ENCODE results near the gene NR1H3. TPM values are rescaled to one million over a fixed set of nuclear protein-coding genes. Genes with fewer than 3 reads are reported as not detected.

Gene NR1H3
- total RNA-seq, 1 experiment from 2014 or later = 44.8 TPM

GRCh38 chr11:47302853-47303252 lies 45.1 kb downstream of the NR1H3 start:
- Mint-ChIP-seq H3K27ac (ENCODE audit: unreplicated experiment) (no peak overlapping the region), H3K27me3 (ENCODE audit: insufficient read depth, unreplicated experiment) (no peaks in the 10 kb centered on the region), H3K36me3 (ENCODE audit: insufficient read depth, unreplicated experiment) (peaks cover 74% of the 10 kb centered on the region), H3K9me3 (ENCODE audit: unreplicated experiment) (peaks cover 21% of the 10 kb centered on the region), H3K4me1 (ENCODE audit: low read depth, unreplicated experiment) (no peaks in the 10 kb centered on the region), H3K4me3 (ENCODE audit: unreplicated experiment) (no peak overlapping the region)
- ChIA-PET CTCF (interaction anchor here (0.7 kb wide), 1 partner anchor 32 kb away, joined by 3 read pairs; no protein-coding TSS in a partner anchor), POLR2A (no interaction called here)
- peaks cover 8% of the 10 kb centered on the region for H3K9me3 ChIP-seq
- no peak overlapping the region for H3K4me3 ChIP-seq (ENCODE audit: low read depth, low read length)
- no TSS peak for BruUV-seq (replicated peaks)
- no peak for DNase-seq
- no peaks in the 10 kb centered on the region for H3K4me1 ChIP-seq
- peaks cover 4% of the 10 kb centered on the region; the same call in 1 of the 2 replicates for H3K36me3 ChIP-seq (ENCODE audit: control insufficient read depth, insufficient read depth, low read length)
- H3K27me3 ChIP-seq (replicated peaks; ENCODE audit: control insufficient read depth, insufficient read depth, low read length) = no peaks in the 10 kb centered on the region
- intact Hi-C loops (cut with micrococcal nuclease; ENCODE audit: unreplicated experiment) = no loop called here
- TF ChIP-seq CTCF (IDR thresholded peaks at IDR 0.05; ENCODE audit: insufficient read depth in 1 of 2, low read depth in 1 of 2, low read length in 1 of 2, severe bottlenecking in 1 of 2, unreplicated experiment in 1 of 2) = no peak

GRCh38 chr11:47305734-47306483 lies 48.1 kb downstream of the NR1H3 start:
- BruUV-seq (replicated peaks) = no TSS peak
- Mint-ChIP-seq H3K36me3 (ENCODE audit: insufficient read depth, unreplicated experiment) (peaks cover 73% of the 10 kb centered on the region), H3K4me1 (ENCODE audit: low read depth, unreplicated experiment) (no peaks in the 10 kb centered on the region), H3K27me3 (ENCODE audit: insufficient read depth, unreplicated experiment) (no peaks in the 10 kb centered on the region), H3K9me3 (ENCODE audit: unreplicated experiment) (peaks cover 20% of the 10 kb centered on the region), H3K27ac (ENCODE audit: unreplicated experiment) (no peak overlapping the region), H3K4me3 (ENCODE audit: unreplicated experiment) (no peak overlapping the region)
- ChIA-PET CTCF (interaction anchor here (1.8 kb wide), 1 partner anchor 49 kb away, joined by 6 read pairs; no protein-coding TSS in a partner anchor), POLR2A (no interaction called here)
- no peaks in the 10 kb centered on the region for H3K27me3 ChIP-seq (replicated peaks; ENCODE audit: control insufficient read depth, insufficient read depth, low read length)
- H3K9me3 ChIP-seq = no peaks in the 10 kb centered on the region
- H3K4me1 ChIP-seq = no peaks in the 10 kb centered on the region
- no peak for DNase-seq
- no peak for TF ChIP-seq CTCF (IDR thresholded peaks at IDR 0.05; ENCODE audit: insufficient read depth in 1 of 2, low read depth in 1 of 2, low read length in 1 of 2, severe bottlenecking in 1 of 2, unreplicated experiment in 1 of 2)
- H3K4me3 ChIP-seq (ENCODE audit: low read depth, low read length) = no peak overlapping the region
- intact Hi-C loops (cut with micrococcal nuclease; ENCODE audit: unreplicated experiment) = no loop called here
- H3K36me3 ChIP-seq (ENCODE audit: control insufficient read depth, insufficient read depth, low read length) = peaks cover 5% of the 10 kb centered on the region

GRCh38 chr11:47306484-47306844 lies 48.7 kb downstream of the NR1H3 start:
- ChIA-PET POLR2A (no interaction called here), CTCF (interaction anchor here (1.8 kb wide), 1 partner anchor 48 kb away, joined by 6 read pairs; no protein-coding TSS in a partner anchor)
- TF ChIP-seq CTCF (IDR thresholded peaks at IDR 0.05; ENCODE audit: insufficient read depth in 1 of 2, low read depth in 1 of 2, low read length in 1 of 2, severe bottlenecking in 1 of 2, unreplicated experiment in 1 of 2) = no peak
- Mint-ChIP-seq H3K4me1 (ENCODE audit: low read depth, unreplicated experiment) (no peaks in the 10 kb centered on the region), H3K27me3 (ENCODE audit: insufficient read depth, unreplicated experiment) (no peaks in the 10 kb centered on the region), H3K36me3 (ENCODE audit: insufficient read depth, unreplicated experiment) (peaks cover 71% of the 10 kb centered on the region), H3K4me3 (ENCODE audit: unreplicated experiment) (no peak overlapping the region), H3K27ac (ENCODE audit: unreplicated experiment) (no peak overlapping the region), H3K9me3 (ENCODE audit: unreplicated experiment) (peaks cover 14% of the 10 kb centered on the region)
- Histone ChIP-seq H3K9me3 (no peaks in the 10 kb centered on the region), H3K36me3 (ENCODE audit: control insufficient read depth, insufficient read depth, low read length) (peaks cover 5% of the 10 kb centered on the region), H3K4me3 (ENCODE audit: low read depth, low read length) (no peak overlapping the region), H3K27me3 (replicated peaks; ENCODE audit: control insufficient read depth, insufficient read depth, low read length) (no peaks in the 10 kb centered on the region), H3K4me1 (no peaks in the 10 kb centered on the region)
- no peak for DNase-seq
- intact Hi-C loops (cut with micrococcal nuclease; ENCODE audit: unreplicated experiment) = no loop called here
- no TSS peak for BruUV-seq (replicated peaks)

All from Caco-2 (cell line).